HG03378 (cell line): Measurements from ENCODE around the gene PLEKHG3.

ENCODE experiments used
- ATAC-seq: cut with Tn5 transposase; IDR thresholded peaks from one replicate; pipeline ENCODE4 v1.9.1; 2021; ENCODE audit warnings: mild to moderate bottlenecking, moderate library complexity; ENCODE audit not compliant: unreplicated experiment

Gene PLEKHG3

DNA sequence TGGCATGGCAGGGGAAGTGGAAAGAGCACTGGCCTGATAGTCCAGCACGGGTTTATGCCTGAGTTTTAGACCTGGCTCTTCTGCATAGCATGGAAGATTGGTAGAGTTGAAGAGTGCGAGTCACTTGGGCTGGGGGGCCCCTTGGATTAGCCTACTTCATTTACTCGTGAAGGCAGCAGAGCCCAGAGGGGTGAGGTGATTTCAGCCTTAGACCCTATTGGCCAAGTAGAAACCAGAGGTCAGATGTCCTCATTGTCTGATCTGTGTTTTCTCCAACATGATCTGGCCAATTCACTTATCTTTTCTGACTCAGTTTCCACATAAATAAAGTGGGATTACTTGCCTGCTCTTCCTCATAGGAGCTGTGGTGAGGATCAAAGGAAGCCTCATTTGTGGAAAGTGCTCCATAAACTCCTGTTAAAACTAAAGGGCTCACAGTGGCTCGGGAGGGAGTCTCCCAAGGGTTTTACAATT is 1.9 kb downstream of the PLEKHG3 start:
- ATAC-seq = no peak

- ATAC-seq = no peak
Observed at GRCh38 chr14:64706593-64707193, 2.5 kb downstream of the PLEKHG3 start.

DNA sequence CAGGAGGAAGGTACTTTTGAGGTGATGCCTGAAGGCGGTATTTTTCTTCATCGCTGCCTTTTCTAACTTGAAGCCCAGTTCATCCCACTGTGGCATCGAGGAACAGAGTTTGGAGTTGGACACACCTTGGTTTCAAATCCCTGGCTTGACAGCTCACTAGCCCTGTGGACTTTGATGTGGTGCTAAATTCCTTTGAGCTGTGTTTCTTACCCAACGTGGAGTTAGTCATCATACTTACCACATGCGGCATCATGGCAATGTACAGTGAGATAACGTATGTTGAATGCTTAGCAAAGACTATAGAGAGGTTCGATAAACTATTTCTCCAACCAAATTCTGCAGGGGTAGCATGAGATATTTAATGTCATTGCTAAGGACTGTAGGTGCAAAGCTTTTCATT is 3.4 kb downstream of the PLEKHG3 start:
- ATAC-seq = no peak

DNA sequence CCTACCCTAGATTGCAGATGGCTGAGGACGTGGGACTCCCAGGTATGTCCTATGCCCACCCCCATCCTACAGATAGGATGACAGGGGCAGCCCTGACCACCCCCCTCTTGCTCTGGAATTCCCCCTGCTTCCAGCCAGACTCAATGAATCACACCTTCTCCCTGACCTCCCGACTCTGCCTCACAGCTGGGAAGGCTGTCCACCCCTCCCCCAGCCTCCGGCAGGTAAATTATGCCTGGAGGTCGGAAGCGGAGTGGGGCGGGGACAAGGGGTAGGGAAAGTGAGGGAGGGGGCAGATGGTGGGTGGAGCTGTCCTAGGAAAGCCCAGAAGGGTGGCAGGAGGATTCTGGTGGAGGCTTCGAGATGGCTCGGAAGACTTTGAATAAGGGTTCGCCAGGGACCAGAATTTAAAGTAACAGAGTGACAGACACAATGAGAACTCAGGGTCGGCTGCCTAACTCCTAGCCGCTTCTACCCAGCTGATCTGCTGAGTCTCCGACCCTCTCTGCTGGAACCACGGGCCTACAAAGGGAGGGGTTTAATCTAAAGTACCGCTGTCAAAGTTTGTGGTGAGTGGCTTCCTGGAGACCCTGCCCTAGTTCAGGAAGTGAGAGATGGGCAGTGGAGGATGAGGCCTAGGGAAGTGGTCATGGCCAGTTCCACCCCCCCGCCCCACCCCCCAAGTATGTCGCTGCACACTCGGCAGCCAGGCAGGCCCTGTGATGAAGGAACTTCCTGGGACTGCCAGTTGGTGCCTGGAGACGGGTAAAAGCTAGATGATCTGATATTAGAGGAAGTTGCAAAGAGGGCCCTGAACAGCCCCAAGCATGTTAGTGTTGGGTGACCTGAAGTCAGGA is 4.2 kb downstream of the PLEKHG3 start:
- ATAC-seq = no peak

- no peak for ATAC-seq
Observed at GRCh38 chr14:64709126-64709525, 4.9 kb downstream of the PLEKHG3 start.

GRCh38 chr14:64711039-64711438 is 6.8 kb downstream of the PLEKHG3 start:
- ATAC-seq = no peak

GRCh38 chr14:64713677-64714076 is 9.5 kb downstream of the PLEKHG3 start:
- ATAC-seq = no peak

GRCh38 chr14:64714432-64715025 is 10.3 kb downstream of the PLEKHG3 start:
- ATAC-seq = no peak

DNA sequence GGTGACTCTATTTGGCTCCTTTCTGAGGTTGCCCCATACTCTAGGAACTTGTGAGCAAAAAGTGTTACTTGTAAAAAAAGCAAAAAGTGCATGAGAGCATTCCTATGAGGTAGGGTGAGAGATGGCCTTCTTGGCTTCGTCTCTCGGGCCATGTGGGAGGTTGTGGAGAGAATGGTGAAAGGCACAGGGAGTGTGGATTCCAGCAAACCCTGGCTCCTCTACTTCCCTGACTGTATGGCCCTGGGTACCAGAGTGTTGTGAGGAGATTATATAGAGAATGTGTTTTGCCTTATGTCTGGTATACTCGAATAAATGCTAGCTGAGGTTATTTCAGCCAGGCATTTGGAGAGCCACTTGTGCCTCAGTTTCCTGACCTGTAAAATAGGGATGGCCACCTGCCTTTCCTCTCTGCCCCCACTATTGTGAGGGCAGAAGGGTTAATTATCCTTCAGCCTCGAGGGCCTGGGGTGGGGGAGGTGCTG is 11.0 kb downstream of the PLEKHG3 start:
- ATAC-seq = no peak

DNA sequence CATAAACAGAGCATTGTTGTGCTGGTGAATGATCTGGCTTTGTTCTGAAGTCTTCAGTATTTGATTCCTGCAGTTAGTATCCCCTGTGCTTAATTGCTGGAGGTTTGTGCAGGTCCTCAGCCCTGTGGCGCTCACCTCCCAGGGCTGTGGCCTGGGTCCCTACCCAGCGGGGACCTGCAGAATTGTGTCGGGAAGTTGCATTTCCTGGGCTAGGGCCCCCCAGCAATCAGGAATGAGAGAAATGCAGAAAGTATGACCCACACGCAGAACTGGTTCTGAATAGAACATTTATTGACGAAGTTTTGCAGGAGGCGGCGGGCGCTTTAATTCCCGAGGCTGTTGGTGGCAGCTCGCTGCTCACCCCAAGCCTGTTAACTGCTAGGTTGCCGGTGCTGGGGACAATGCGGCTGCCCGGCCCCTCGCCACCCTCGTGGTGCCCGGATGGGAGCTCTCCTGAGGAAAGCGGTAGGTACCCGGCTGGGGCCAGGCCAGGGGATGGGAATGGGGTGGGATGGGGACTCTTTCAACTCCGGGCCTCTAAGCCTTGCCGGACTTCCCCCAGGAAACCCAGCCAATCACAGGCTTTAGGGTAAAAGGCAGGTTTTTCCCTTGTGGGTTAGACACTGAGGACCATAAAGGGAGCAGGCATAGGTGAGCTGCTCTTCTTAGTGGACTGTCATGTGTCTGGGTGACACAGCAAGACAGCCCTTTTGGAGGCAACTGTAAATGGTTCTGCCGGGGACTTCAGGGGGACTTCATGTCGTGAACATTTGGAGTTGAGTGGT is 11.6 kb downstream of the PLEKHG3 start:
- no peak for ATAC-seq

- ATAC-seq = no peak
Observed at GRCh38 chr14:64717870-64718269, 13.6 kb downstream of the PLEKHG3 start.

- no peak for ATAC-seq
Observed at GRCh38 chr14:64718762-64719161, 14.5 kb downstream of the PLEKHG3 start.

GRCh38 chr14:64719601-64720000 is 15.4 kb downstream of the PLEKHG3 start:
- no peak for ATAC-seq

DNA sequence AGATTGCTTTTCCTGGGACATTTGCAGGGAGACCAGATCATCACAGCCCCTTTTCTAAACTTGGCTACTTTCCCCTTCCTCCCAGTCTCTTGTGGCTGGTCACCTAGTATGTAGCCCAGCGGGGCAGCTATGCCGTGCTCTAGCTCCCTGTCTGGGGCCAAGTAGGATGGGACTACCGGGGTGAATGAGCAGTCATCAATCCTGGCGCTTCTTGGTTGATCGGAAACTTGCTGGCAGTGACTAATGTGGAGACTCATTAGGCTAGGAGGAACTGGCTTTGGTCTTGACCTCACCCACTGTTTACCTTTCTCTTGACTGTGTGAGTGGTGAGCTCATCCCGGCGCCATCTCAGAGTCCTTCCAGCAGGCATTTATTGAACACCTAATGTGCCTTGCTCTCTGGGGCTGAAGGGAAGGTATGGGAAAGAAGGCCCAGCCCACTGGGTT is 15.9 kb downstream of the PLEKHG3 start:
- ATAC-seq = no peak

DNA sequence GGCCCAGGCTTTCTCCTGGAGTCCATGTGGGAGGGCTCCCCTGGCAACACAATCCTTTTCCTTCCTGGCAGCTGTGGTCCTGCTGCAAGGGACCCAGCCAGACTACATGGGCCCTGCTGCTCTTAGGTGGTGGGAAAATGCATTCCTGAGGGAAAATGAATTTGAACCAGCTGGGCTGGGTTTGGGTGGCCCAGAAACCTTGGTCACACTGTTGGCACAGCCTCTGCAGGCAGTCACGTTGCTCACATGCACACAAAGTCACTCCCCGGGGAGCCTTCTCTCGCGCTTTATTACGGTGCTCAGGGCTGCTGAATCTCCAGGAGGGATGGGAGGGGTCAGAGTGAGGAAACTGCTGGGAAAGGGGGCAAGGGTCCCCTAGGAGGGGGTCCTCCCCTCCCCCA is 17.2 kb downstream of the PLEKHG3 start:
- ATAC-seq = no peak

GRCh38 chr14:64721899-64722298 is 17.7 kb downstream of the PLEKHG3 start:
- ATAC-seq = no peak

- no peak for ATAC-seq
Observed at GRCh38 chr14:64722842-64723447, 18.7 kb downstream of the PLEKHG3 start.

GRCh38 chr14:64723691-64724577 is 19.7 kb downstream of the PLEKHG3 start:
- no peak for ATAC-seq

DNA sequence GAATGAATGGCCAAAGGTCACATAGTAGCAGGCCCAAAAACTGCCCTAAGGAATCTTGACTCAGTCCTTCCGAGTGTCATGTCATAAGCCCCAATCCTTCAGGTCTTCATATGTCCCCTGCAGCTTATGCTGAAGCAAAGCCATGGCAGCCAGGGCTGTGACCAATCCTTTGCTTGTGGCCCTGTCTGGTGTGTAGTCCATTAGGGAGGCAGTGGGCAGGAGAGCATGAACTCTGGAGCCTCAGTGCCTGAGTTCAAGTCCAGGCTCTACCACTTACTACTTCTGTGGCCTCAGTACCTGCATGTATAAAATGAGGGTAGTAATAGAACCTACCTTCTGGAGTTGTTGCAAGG is 20.3 kb downstream of the PLEKHG3 start:
- ATAC-seq = no peak
